ENCODE results near the gene UNCX.
"Not testable (repeated sequence)": the region's sequence is repeated elsewhere in the genome, so short reads cannot be mapped to it uniquely, and the experiment has no call there.

Gene UNCX

DNA sequence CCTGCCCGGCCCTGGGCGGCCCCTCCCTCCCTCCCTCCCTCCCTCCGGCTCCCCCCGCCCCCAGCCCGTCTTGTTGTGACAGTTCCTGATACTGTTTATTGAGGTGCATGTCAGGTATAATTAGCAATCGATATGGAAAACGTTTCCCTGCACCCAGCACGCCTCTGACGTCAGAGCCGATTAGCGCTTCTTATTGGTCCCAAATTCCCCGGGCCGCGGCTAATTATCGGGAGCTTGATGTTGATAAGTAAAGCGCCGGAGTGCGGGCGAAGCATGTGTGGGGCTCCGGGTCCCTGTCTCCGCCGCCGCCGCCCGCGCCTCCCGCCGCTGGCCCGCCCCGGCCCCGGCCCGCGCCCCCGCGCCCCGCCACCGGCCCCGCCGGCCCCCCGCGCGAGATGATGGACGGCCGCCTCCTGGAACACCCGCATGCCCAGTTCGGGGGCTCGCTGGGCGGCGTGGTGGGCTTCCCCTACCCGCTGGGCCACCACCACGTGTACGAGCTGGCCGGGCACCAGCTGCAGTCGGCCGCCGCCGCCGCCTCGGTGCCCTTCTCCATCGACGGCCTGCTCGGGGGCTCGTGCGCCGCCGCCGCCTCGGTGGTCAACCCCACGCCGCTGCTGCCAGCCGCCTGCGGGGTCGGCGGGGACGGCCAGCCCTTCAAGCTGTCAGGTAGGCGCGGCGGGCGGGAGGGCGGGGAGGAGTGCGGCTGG lies at the start of gene UNCX:
TSS of gene UNCX (plus strand) at position 250 of the 710 bp plus-strand sequence. CDS start at position 396, 146 bp downstream.
- no peak within 1 kb of the TSS for H3K27ac ChIP-seq
- no peak for TF ChIP-seq ZFX (IDR thresholded peaks at IDR 0.05; ENCODE audit: borderline replicate concordance)
- TF ChIP-seq, protein P1, sequence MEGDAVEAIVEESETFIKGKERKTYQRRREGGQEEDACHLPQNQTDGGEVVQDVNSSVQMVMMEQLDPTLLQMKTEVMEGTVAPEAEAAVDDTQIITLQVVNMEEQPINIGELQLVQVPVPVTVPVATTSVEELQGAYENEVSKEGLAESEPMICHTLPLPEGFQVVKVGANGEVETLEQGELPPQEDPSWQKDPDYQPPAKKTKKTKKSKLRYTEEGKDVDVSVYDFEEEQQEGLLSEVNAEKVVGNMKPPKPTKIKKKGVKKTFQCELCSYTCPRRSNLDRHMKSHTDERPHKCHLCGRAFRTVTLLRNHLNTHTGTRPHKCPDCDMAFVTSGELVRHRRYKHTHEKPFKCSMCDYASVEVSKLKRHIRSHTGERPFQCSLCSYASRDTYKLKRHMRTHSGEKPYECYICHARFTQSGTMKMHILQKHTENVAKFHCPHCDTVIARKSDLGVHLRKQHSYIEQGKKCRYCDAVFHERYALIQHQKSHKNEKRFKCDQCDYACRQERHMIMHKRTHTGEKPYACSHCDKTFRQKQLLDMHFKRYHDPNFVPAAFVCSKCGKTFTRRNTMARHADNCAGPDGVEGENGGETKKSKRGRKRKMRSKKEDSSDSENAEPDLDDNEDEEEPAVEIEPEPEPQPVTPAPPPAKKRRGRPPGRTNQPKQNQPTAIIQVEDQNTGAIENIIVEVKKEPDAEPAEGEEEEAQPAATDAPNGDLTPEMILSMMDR (IDR thresholded peaks at IDR 0.05) = no peak

DNA sequence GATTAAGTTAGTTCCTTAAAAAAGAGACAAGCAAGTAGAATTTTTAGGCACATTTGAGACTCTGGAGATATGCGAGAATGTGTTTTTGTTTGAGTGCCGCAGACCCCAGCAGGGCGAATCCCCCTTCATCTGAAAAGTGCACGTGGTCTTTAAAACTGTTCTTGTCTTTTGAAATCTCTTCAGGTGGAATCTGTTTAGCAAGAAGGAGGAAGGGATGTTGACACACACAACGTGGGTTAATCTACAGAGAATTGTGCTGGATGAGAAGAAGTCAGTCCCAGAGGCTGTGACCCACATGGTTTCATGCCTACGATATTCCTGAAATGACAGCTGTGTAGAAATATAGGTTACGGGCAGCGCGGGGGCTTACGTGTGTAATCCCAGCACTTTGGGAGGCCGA lies 45.5 kb upstream of the UNCX start:
- H3K27ac ChIP-seq = no peak overlapping the region
- no peak for TF ChIP-seq ZFX (IDR thresholded peaks at IDR 0.05; ENCODE audit: borderline replicate concordance)
- TF ChIP-seq, protein P1 (IDR thresholded peaks at IDR 0.05) = no peak

DNA sequence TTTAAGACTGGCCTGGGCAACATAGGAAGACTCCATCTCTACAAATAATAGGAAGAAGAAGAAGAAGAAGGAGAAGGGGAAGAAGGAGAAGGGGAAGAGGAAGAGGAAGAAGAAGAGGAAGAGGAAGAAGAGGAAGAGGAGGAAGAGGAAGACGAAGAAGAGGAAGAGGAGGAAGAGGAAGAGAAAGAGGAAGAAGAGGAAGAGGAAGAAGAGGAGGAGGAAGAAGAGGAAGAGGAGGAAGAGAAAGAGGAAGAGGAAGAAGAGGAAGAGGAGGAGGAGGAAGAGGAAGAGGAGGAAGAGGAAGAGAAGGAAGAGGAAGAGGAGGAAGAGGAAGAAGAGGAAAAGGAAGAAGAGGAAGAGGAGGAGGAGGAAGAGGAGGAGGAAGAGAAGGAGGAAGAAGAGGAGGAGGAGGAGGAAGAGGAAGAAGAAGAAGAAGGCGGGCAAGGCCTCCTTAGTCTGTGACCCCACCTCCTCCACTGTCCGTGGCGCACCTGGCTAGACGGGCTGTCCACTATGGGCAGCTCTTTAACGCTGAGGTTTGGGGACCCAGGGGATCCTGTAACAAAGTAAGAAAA lies 43.9 kb upstream of the UNCX start:
- TF ChIP-seq, protein P1 (IDR thresholded peaks at IDR 0.05) = no peak
- no peak for TF ChIP-seq ZFX (IDR thresholded peaks at IDR 0.05; ENCODE audit: borderline replicate concordance)

DNA sequence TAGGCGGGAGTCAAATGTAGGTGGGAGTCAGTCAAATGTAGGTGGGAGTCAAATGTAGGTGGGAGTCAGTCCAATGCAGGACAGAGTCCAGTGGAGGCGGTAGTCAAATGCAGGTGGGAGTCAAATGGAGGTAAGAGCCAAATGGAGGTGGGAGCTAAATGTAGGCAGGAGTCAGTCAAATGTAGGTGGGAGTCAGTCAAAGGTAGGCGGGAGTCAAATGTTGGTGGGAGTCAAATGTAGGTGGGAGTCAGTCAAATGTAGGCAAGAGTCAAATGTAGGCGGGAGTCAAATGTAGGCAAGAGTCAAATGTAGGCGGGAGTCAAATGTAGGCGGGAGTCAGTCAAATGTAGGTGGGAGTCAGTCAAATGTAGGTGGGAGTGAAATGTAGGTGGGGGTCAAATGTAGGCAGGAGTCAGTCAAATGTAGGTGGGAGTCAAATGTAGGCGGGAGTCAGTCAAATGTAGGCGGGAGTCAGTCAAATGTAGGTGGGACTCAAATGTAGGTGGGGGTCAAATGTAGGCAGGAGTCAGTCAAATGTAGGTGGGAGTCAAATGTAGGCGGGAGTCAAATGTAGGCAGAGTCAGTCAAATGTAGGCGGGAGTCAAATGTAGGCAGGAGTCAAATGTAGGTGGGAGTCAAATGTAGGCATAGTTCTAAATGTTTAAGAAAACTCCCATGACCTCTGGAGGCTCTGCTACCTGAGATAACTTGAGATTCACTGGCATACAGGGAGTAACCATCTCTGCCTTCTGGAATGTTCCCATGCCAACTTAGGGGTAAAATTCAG lies 42.5 kb upstream of the UNCX start:
- H3K27ac ChIP-seq = no peak overlapping the region
- TF ChIP-seq, protein P1 (IDR thresholded peaks at IDR 0.05) = no peak
- no peak for TF ChIP-seq ZFX (IDR thresholded peaks at IDR 0.05; ENCODE audit: borderline replicate concordance)

More for the DNA sequence above, 43.9 kb upstream of the UNCX start:
- no peak overlapping the region for H3K27ac ChIP-seq

DNA sequence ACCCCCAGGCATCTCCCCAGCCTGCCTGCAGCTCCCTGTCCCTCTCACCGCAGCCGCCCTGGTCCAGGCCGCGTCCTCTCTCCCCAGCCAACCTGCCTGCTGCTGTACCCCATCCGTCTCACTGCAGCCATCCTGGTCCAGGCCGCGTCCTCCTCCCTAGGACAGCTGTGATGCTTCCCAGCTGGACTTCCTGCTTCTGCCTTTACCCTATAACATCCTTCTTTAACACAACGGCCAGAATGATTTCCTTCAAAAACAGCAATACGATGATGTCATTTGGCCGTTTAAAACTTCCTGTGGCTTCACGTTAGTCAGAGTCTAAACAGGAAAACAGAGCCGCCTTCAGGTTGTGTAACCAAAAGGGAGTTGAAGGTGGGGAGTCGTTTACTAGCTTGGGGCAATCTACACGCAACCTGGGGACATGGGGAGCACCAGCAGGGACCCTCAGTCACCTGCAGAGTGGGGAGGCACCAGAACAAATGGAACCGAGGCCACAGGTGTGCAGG lies 40.4 kb upstream of the UNCX start:
- TF ChIP-seq, protein P1 (IDR thresholded peaks at IDR 0.05) = no peak
- TF ChIP-seq ZFX (IDR thresholded peaks at IDR 0.05; ENCODE audit: borderline replicate concordance) = no peak
- H3K27ac ChIP-seq = no peak overlapping the region

DNA sequence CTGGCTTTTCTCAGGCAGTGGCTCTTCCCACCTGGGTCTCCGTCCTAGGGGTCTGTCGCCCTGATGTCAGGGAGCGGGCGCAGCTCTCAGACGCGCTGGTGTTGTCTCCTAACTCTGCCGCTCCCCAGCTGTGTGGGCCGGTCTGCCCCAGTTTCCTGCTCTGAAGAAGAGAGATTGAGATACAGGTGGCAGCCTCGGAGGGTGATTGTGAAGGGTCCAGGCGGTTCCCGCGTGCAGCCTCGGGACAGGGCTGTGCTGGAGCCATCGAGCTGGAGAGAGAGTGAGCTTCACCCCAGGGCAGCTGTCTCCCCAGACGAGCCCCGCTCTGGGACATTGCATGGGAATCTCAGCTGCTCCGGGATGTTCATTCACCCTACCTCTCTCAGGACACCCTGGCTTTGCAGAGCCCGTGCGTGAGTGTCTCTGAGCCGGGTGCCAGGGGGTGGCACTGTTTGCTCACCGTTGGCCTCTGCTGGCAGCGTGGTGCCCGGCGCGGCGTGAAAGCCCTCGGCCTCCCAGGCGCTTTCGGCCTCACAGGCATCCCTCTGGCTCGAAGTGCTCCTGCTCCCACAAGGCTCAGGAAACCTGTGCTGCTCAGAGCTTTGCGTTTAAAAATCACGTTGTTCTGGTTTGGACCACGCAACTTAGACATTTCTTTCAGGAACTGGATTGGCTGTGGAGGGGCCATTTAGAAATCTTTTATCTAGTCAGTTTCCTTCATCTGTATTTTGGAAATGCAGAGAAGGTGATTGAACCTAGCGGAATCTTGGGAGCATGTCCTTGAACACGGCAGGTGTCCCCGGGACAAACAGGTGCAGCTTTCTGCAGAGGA lies 38.9 kb upstream of the UNCX start:
- H3K27ac ChIP-seq = no peak overlapping the region

DNA sequence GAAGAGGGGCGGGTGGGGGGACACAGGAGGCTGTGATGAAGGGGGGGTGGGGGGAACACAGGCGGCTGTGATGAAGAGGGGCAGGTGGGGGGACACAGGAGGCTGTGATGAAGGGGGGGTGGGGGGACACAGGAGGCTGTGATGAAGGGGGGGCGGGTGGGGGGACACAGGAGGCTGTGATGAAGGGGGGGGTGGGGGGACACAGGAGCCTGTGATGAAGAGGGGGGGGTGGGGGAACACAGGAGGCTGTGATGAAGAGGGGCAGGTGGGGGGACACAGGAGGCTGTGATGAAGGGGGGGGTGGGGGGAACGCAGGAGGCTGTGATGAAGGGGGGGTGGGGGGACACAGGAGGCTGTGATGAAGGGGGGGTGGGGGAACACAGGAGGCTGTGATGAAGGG lies 36.2 kb upstream of the UNCX start:
- not testable (repeated sequence) for H3K27ac ChIP-seq

More for the DNA sequence above, 38.9 kb upstream of the UNCX start:
- TF ChIP-seq ZFX (IDR thresholded peaks at IDR 0.05; ENCODE audit: borderline replicate concordance) = no peak
- TF ChIP-seq, protein P1 (IDR thresholded peaks at IDR 0.05) = peak; percentile 88

Data from 22Rv1 (cell line).